HCT116 (cell line): Measurements from ENCODE around the gene PRPF40A. TPM values are rescaled to one million over a fixed set of nuclear protein-coding genes. Genes with fewer than 3 reads are reported as not detected.

ENCODE experiments used
- ATAC-seq: fragments of 200-7000 bp; cut with Tn5 transposase; 2 replicates; pipeline ENCODE4 v1.9.1; 2020; ENCODE audit warnings: mild to moderate bottlenecking, moderate library complexity
- BruUV-seq: library from RNA; stranded (reverse); fragments of 400-500 nt; replicated peaks from 2 replicates; lab custom pipeline; 2021; lab: Mats Ljungman, UMichigan
- CTCF ChIA-PET: fragments of 300-600 bp; sonication (Branson Sonifier 250); formaldehyde crosslinking; loops from one replicate; lab custom pipeline; 2021; ENCODE audit warnings: antibody characterized with exemption; lab: Charles Lee
- POLR2A ChIA-PET: fragments of 300-600, 350-600 bp; sonication (Branson Sonifier 250); formaldehyde crosslinking; loops from one replicate; lab custom pipeline; 2021; ENCODE audit warnings: antibody characterized with exemption; lab: Charles Lee
- RAD21 ChIA-PET, 2 experiments: fragments of 300-600 bp; sonication (Branson Sonifier 250); formaldehyde crosslinking; loops; one replicate each; lab custom pipeline; 2023; ENCODE audit warnings: low total read pairs in 2 of 2; ENCODE audit not compliant: uncharacterized antibody in 2 of 2, unreplicated experiment in 2 of 2, low non-redundant PET in 1 of 2; lab: Charles Lee
- DNase-seq: peaks from one replicate; pipeline ENCODE4 v3.0.0-alpha.2; 2010; ENCODE audit warnings: low read depth, low spot score
- H2AFZ ChIP-seq: fragments of 200-600 bp; shearing (Covaris generic), sonication (generic); 2 replicates; pipeline ENCODE4 v1.6.1; 2017; ENCODE audit warnings: low read depth, mixed run types, mixed read lengths, antibody characterized with exemption, low read length; ENCODE audit not compliant: poor library complexity, severe bottlenecking
- H3K27ac ChIP-seq: 2 replicates; pipeline ENCODE4 v1.5.1; 2012; ENCODE audit warnings: low read depth, low read length
- H3K27me3 ChIP-seq: fragments of 200-600 bp; sonication (generic); 2 replicates; pipeline ENCODE4 v1.6.1; 2016; ENCODE audit warnings: mixed run types, low read length, mixed read lengths; ENCODE audit not compliant: insufficient read depth
- H3K36me3 ChIP-seq, 2 experiments: fragments of 200-500 bp in 1 of 2; fragments of 200-600 bp in 1 of 2; sonication (Bioruptor generic) in 1 of 2; sonication (generic) in 1 of 2; 2 replicates each; pipeline versions ENCODE4 v1.5.1 to v1.6.1; 2014 to 2016; ENCODE audit warnings: low read length in 2 of 2, inconsistent platforms in 1 of 2, mixed read lengths in 1 of 2, mixed run types in 1 of 2; ENCODE audit not compliant: insufficient read depth in 2 of 2, control insufficient read depth in 1 of 2
- H3K4me1 ChIP-seq, 2 experiments: fragments of 200-600 bp in 1 of 2; sonication (generic) in 1 of 2; 2 replicates each; pipeline versions ENCODE4 v1.5.1 to v1.6.1; 2012 to 2017; ENCODE audit warnings: low read length in 2 of 2, inconsistent platforms in 1 of 2, mild to moderate bottlenecking in 1 of 2, mixed read lengths in 1 of 2, mixed run types in 1 of 2, moderate library complexity in 1 of 2; ENCODE audit not compliant: insufficient read depth in 2 of 2, control insufficient read depth in 1 of 2
- H3K4me2 ChIP-seq: fragments of 200-600 bp; sonication (generic); 2 replicates; pipeline ENCODE4 v1.6.1; 2017; ENCODE audit warnings: mixed run types, low read length, mixed read lengths
- H3K4me3 ChIP-seq, 2 experiments: fragments of 200-600 bp in 1 of 2; sonication (generic) in 1 of 2; replicated peaks in 1 of 2; 2 replicates each; pipeline ENCODE4 v1.5.1; 2011 to 2016; ENCODE audit warnings: low read length in 2 of 2, control low read depth in 1 of 2, low read depth in 1 of 2, mild to moderate bottlenecking in 1 of 2, mixed read lengths in 1 of 2, mixed run types in 1 of 2
- H3K79me2 ChIP-seq: fragments of 200-600 bp; sonication (generic); 2 replicates; pipeline ENCODE4 v1.6.1; 2017; ENCODE audit warnings: mild to moderate bottlenecking, mixed run types, low read length, moderate library complexity, mixed read lengths; ENCODE audit not compliant: insufficient read depth
- H3K9ac ChIP-seq: fragments of 200-600 bp; sonication (generic); 2 replicates; pipeline ENCODE4 v1.6.1; 2016; ENCODE audit warnings: low read length, mixed read lengths
- H3K9me2 ChIP-seq: fragments of 200-600 bp; sonication (generic), shearing (Covaris generic); 2 replicates; pipeline ENCODE4 v1.6.1; 2017; ENCODE audit warnings: mixed run types, mild to moderate bottlenecking, moderate library complexity; ENCODE audit not compliant: insufficient read depth
- H3K9me3 ChIP-seq, 2 experiments: fragments of 200-500 bp in 1 of 2; fragments of 200-600 bp in 1 of 2; sonication (Bioruptor generic) in 1 of 2; sonication (generic) in 1 of 2; 2 replicates each; pipeline ENCODE4 v1.6.1; 2014 to 2017; ENCODE audit warnings: low read length in 2 of 2, mixed read lengths in 2 of 2, inconsistent platforms in 1 of 2, low read depth in 1 of 2, mild to moderate bottlenecking in 1 of 2, mixed run types in 1 of 2, moderate library complexity in 1 of 2; ENCODE audit not compliant: control insufficient read depth in 1 of 2, insufficient read depth in 1 of 2
- H4K20me1 ChIP-seq: fragments of 200-600 bp; sonication (generic), shearing (Covaris generic); 2 replicates; pipeline ENCODE4 v1.6.1; 2017; ENCODE audit warnings: mixed run types, mild to moderate bottlenecking, moderate library complexity; ENCODE audit not compliant: insufficient read depth
- CEBPB ChIP-seq: IDR thresholded peaks from 2 replicates; pipeline ENCODE4 v1.6.1; 2012; ENCODE audit warnings: low read depth
- CTCF ChIP-seq, 3 experiments: fragments of 200-600 bp in 1 of 3; sonication (generic) in 1 of 3; IDR thresholded peaks in 2 of 3; conservative IDR thresholded peaks in 1 of 3; 2 replicates each; pipeline ENCODE4 v1.5.1; 2012 to 2017; ENCODE audit warnings: low read depth in 2 of 3, low read length in 2 of 3, antibody characterized with exemption in 1 of 3, borderline replicate concordance in 1 of 3, control low read depth in 1 of 3, mild to moderate bottlenecking in 1 of 3, mixed read lengths in 1 of 3, mixed run types in 1 of 3, moderate library complexity in 1 of 3; ENCODE audit not compliant: insufficient read depth in 1 of 3
- EGR1 ChIP-seq: IDR thresholded peaks from 2 replicates; pipeline ENCODE4 v1.6.1; 2012; ENCODE audit warnings: low read depth
- ELF1 ChIP-seq: IDR thresholded peaks from 2 replicates; pipeline ENCODE4 v1.6.1; 2012; ENCODE audit warnings: low read depth, borderline replicate concordance
- EZH2 ChIP-seq: fragments of 200-600 bp; sonication (generic); IDR thresholded peaks from 2 replicates; pipeline ENCODE4 v1.6.1; 2017; ENCODE audit warnings: antibody characterized with exemption, mixed run types
- EZH2phosphoT487 ChIP-seq: fragments of 200-600 bp; IDR thresholded peaks from 2 replicates; pipeline ENCODE4 v1.6.1; 2018; ENCODE audit warnings: antibody characterized with exemption, borderline replicate concordance
- JUND ChIP-seq: IDR thresholded peaks from 2 replicates; pipeline ENCODE4 v1.6.1; 2012
- MAX ChIP-seq: IDR thresholded peaks from 2 replicates; pipeline ENCODE4 v1.6.1; 2012
- POLR2A ChIP-seq: IDR thresholded peaks from 2 replicates; pipeline ENCODE4 v1.7.0; 2011; ENCODE audit warnings: borderline replicate concordance; ENCODE audit not compliant: insufficient read depth, insufficient read length; ENCODE audit errors: extremely low read depth
- POLR2AphosphoS5 ChIP-seq: IDR thresholded peaks from 2 replicates; pipeline ENCODE4 v1.6.1; 2011; ENCODE audit warnings: mild to moderate bottlenecking, low read depth, low read length, moderate library complexity
- RAD21 ChIP-seq: IDR thresholded peaks from 2 replicates; pipeline ENCODE4 v1.6.1; 2012; ENCODE audit warnings: low read depth, mild to moderate bottlenecking
- SIN3A ChIP-seq: IDR thresholded peaks from 2 replicates; pipeline ENCODE4 v1.6.1; 2012; ENCODE audit warnings: low read depth
- SP1 ChIP-seq: IDR thresholded peaks from 2 replicates; pipeline ENCODE4 v1.6.1; 2012; ENCODE audit warnings: low read depth
- TCF7L2 ChIP-seq: IDR thresholded peaks from 2 replicates; pipeline ENCODE4 v1.7.0; 2011; ENCODE audit warnings: borderline replicate concordance, inconsistent platforms; ENCODE audit not compliant: insufficient read depth, insufficient read length; ENCODE audit errors: extremely low read depth
- ZFX ChIP-seq: fragments of 450-650 bp; IDR thresholded peaks from 2 replicates; pipeline ENCODE4 v1.6.1; 2017
- ZNF274 ChIP-seq: fragments of 200-500 bp; sonication (Bioruptor generic); IDR thresholded peaks from 2 replicates; pipeline ENCODE4 v1.6.1; 2014; ENCODE audit warnings: mild to moderate bottlenecking, low read depth, low read length, inconsistent platforms
- intact Hi-C: fragments of 100-400 bp; cut with micrococcal nuclease; formaldehyde crosslinking; loops from 2 replicates; pipeline ENCODE4 v1.10.0; 2022
- total RNA-seq: library from RNA; stranded (reverse); gene quantifications from one replicate; pipeline ENCODE4 v1.2.1, GENCODE V29; 2021; ENCODE audit not compliant: unreplicated experiment
- TF ChIP-seq, protein P1 (sequence below): IDR thresholded peaks from 2 replicates; pipeline ENCODE4 v1.6.1; 2012; ENCODE audit warnings: low read depth

The PRPF40A gene
- total RNA-seq, 1 experiment from 2014 or later, result 171 TPM

- RAD21 ChIA-PET, result interaction anchor here (0.6 to 0.7 kb wide), 2 partner anchors 18 to 270 kb away, joined by 3 to 4 read pairs; no protein-coding TSS in a partner anchor
- Histone ChIP-seq H3K79me2 (no peaks in the 10 kb centered on the region), H3K9ac (no peak overlapping the region), H3K4me3 (no peak overlapping the region), H3K4me2 (no peak overlapping the region), H3K36me3 (no peaks in the 10 kb centered on the region), H3K4me1 (peaks cover 0 to 3% of the 10 kb centered on the region in 2 experiments; a peak in 1 of 4 replicates), H3K27me3 (no peaks in the 10 kb centered on the region), H3K27ac (no peak overlapping the region), H3K9me2 (no peaks in the 10 kb centered on the region), H3K9me3 (no peaks in the 10 kb centered on the region), H2AFZ (no peak overlapping the region), H4K20me1 (no peaks in the 10 kb centered on the region; the same call in 1 of the 2 replicates)
- POLR2A ChIA-PET, result interaction anchor here (0.6 kb wide), 1 partner anchor 884 kb away, joined by 5 read pairs; no protein-coding TSS in a partner anchor
- no peak for TF ChIP-seq ZFX
- no peak for TF ChIP-seq POLR2A
- no peak for TF ChIP-seq POLR2AphosphoS5
- no peak for TF ChIP-seq ZNF274
- TF ChIP-seq SIN3A, result no peak
- TF ChIP-seq SP1, result no peak
- TF ChIP-seq MAX, result no peak
- no peak for TF ChIP-seq RAD21
- TF ChIP-seq EZH2, result no peak
- TF ChIP-seq ELF1, result no peak
- TF ChIP-seq TCF7L2, result no peak
- no peak for TF ChIP-seq EGR1
- DNase-seq (no peak), ATAC-seq (no peak)
- CTCF ChIA-PET, result no interaction called here
- intact Hi-C loops, result no loop called here
- no TSS peak for BruUV-seq
Measured at GRCh38 chr2:152606941-152607340, 110.3 kb downstream of the PRPF40A start.

DNA sequence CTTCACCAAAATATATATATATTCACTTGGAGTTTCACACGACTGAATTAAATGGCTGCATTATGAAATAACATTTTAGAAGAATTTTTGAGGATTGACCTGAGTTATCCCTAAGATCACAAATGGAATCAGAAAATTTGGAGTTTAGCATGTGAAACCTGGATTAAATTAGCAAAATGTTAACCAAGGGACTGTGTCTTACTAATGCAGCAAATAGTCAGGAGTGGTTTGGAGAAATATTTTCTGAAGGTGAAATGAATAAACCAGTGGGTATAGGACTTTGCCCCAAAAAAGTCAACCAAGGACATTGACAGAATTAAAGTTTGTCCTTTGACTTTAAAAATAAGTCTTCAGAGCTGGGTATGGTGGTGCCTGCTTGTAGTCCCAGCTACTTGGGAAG is 111.2 kb downstream of the PRPF40A start:
- Histone ChIP-seq H3K9ac (no peak overlapping the region), H3K9me3 (no peaks in the 10 kb centered on the region), H3K36me3 (no peaks in the 10 kb centered on the region), H3K27ac (no peak overlapping the region), H3K4me2 (no peak overlapping the region), H3K4me3 (no peak overlapping the region), H3K79me2 (no peaks in the 10 kb centered on the region), H3K4me1 (no peaks in the 10 kb centered on the region), H3K27me3 (no peaks in the 10 kb centered on the region), H3K9me2 (no peaks in the 10 kb centered on the region), H2AFZ (no peak overlapping the region), H4K20me1 (no peaks in the 10 kb centered on the region; the same call in 1 of the 2 replicates)
- no peak for DNase-seq
- intact Hi-C loops, result no loop called here
- ChIA-PET POLR2A (no interaction called here), RAD21 (no interaction called here), CTCF (no interaction called here)
- no peak for ATAC-seq
- no TSS peak for BruUV-seq
- TF ChIP-seq, protein P1, sequence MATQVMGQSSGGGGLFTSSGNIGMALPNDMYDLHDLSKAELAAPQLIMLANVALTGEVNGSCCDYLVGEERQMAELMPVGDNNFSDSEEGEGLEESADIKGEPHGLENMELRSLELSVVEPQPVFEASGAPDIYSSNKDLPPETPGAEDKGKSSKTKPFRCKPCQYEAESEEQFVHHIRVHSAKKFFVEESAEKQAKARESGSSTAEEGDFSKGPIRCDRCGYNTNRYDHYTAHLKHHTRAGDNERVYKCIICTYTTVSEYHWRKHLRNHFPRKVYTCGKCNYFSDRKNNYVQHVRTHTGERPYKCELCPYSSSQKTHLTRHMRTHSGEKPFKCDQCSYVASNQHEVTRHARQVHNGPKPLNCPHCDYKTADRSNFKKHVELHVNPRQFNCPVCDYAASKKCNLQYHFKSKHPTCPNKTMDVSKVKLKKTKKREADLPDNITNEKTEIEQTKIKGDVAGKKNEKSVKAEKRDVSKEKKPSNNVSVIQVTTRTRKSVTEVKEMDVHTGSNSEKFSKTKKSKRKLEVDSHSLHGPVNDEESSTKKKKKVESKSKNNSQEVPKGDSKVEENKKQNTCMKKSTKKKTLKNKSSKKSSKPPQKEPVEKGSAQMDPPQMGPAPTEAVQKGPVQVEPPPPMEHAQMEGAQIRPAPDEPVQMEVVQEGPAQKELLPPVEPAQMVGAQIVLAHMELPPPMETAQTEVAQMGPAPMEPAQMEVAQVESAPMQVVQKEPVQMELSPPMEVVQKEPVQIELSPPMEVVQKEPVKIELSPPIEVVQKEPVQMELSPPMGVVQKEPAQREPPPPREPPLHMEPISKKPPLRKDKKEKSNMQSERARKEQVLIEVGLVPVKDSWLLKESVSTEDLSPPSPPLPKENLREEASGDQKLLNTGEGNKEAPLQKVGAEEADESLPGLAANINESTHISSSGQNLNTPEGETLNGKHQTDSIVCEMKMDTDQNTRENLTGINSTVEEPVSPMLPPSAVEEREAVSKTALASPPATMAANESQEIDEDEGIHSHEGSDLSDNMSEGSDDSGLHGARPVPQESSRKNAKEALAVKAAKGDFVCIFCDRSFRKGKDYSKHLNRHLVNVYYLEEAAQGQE, result no peak
- TF ChIP-seq CTCF (IDR thresholded peaks at IDR 0.05 in 2 of 3, conservative IDR thresholded peaks at IDR 0.05 in 1 of 3; ENCODE audit: borderline replicate concordance in 1 of 3, insufficient read depth in 1 of 3, low read depth in 2 of 3, low read length in 2 of 3) (no peak), SP1 (no peak), CEBPB (no peak), EGR1 (no peak), JUND (no peak), EZH2phosphoT487 (no peak)
